Globus pallidus (tissue), 1 donor: ENCODE data around the gene DDX27.

Experiments used
- DNase-seq: peaks from one replicate; pipeline ENCODE4 v3.0.0-alpha.2; 2015; ENCODE audit warnings: low spot score

DDX27 gene

DNA sequence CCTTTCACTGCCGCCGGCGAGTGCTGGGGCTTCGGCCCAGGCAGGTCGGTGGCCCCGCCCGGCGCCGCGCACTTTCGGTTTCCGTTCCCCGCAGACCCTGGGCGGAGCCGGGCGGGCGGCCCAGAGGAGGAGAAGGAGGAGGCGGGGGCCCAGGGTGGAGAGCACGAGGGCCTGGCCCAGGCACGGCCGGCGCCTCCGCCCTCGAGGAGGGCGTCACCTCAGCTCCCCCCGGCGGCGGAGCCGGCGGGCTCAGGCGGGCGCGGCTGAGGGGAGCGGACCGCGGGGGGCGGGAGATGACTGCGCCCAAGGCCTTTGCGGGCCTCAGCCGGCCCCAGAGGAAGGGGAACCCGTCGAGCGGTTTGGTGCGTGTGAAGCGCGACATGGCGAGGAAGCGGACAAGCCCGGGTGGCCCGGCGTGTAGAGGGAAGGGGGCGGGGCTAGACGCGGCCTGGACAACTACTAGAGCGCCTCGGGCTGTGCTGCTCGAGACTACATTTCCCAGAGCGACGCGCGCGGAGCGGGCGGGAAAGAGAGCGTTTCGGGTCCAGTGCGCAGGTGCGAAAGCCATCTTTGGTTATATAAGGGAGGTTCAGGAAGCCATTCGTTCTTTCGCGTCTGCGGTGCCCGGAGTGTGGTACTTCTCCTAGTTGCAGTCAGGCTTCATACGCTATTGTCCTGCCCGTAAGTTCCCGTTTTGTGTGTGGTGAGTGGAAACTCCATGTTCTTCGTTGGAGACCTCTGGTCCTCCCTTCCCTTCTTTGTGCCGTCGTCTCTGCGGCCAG, 59.0 kb downstream of the DDX27 start, which contains the start of gene ZNFX1:
Gene ZNFX1 (minus strand): TSS at position 22 of the 782 bp plus-strand sequence. CDS start 2,218 bp downstream, outside the sequence.
- DNase-seq = peak; percentile 99

DNA sequence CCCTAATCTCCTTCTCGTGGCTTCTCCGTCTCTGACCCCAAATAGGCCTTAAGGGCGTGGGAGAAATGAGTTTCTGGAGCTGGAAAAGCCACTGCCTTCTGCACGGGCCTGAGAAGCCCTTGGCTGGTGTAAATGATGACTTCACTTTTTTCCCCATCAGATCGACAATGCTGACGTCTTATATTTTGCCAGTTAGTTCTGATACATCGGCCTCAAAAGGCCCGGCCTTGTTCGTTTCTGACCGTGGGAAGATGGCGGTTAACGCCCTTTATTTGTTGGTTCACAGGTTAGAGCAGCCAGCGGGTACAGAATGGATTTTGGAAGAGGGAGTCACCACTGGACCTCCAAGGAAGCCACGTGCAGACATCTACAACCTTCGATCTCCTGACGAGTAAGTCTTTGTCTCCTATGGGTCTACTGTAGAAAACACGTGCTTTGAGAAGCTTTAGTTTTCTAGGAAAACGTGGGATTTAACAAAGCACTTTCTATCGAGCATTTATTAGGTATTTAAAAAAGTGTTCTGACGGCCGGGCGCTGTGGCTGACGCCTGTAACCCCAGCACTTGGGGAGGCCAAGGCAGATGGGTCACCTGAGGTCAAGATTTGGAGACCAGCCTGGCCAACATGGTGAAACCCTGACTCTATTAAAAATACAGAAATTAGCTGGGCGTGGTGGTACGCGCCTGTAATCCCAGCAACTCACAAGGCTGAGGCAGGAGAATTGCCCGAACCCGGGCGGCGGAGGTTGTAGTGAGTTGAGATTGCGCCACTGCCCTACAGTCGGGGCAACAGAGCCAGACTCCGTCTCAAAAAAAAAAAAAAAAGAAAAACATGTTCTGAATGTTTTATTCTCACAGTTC, 59.8 kb downstream of the DDX27 start:
- no peak for DNase-seq

DNA sequence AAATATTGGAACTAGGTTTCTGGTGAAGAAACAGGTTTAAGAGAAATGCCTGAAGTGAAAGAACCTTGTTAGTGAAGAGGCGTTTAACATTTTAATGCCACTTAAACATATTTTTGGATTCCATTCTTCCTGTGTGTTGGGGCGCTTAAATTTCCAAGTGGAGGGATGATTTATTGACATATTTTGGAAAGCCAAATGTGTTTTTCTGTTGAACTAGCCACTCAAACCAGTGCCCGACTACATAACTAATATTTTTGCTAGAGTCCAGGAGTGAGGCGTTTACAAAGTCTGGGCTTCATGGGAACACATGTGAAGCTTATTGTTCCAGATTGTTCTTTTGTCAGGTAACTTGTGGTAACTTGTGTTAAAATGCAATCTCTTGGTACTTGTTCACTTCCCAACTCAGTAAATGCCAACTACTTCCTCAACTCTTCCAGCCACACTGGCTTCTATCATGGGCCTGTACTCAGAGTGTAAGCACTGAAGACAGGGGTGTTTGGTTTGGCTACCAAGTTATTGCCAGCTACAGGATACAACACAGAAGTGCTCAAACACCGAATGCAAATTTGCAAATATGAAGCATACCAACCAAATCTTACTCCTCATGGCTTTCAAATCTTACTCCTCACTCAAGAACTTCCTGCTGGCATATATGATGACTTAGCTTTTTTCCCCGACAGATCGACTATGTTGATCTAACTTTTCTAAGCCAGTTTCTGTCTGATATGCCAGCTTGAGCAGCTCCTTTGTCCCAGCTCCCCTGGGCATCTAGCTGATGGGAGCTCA, 60.7 kb downstream of the DDX27 start:
- no peak for DNase-seq

DNA sequence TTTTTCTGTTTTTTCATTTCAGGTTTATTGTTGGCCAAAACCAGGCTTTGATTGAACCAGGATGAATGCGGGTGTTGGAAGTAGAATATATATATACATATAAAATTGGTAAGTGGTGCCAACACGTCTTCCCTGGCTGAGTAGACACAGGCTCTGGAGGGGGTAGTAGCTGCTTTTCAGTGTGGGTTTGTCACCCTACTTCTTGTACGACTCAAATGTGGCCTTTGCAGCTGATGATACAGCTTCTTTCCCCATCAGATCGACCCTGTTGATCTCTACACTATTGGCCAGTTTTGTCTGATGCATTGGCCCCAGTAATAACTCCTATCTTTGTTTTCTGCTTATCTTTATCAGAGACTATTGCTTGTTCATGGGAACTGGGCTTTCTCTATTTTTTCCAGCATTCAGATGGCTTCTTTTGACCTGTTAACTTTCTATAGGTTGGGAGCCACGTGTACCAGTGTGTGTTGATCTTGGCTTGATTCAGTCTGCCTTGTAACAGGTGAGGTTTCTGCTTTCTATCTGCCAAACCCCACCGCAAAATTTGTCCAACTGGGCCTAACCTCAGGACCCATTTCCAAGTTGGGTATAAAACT, 61.3 kb downstream of the DDX27 start:
- no peak for DNase-seq

DNA sequence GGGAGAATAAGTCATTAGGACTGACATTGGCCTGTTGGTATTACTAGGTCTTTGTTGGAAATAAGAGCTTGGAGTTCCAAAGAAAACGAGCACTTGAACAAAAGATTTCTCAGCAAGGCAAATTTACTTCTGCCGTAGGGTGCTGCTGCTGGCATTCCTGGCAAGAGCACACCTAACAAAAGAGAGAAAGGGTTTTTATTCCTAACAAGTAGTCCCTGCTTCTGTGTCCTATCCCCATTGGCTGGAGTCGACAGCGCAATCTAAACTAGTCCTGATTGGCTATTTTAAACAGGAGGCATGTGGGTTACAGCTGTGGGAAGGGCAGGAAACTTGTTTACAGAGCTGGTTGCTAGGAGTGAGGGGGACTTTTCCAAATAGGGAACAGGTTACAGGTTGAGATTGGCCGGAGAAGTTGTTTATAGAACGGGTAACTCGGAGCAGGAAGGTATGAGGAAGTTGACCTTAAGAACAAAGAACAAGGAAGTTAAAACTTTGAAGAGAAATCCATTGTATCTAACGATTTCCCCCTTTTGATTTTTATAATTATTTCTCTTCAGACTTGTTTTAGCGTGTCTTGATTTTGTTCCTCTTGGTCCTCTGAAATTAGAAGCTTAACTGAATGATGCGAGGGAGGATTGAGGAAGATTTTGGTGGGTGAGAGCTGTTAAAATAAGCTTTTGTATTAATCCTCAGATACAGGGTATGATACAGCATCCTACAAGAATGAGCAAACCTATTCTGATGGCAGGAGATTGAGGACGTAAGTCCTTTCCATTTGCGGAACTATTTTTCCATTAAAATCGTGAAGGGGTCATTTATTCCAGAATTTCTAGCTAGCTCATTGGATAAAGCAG, 62.1 kb downstream of the DDX27 start:
- no peak for DNase-seq

DNA sequence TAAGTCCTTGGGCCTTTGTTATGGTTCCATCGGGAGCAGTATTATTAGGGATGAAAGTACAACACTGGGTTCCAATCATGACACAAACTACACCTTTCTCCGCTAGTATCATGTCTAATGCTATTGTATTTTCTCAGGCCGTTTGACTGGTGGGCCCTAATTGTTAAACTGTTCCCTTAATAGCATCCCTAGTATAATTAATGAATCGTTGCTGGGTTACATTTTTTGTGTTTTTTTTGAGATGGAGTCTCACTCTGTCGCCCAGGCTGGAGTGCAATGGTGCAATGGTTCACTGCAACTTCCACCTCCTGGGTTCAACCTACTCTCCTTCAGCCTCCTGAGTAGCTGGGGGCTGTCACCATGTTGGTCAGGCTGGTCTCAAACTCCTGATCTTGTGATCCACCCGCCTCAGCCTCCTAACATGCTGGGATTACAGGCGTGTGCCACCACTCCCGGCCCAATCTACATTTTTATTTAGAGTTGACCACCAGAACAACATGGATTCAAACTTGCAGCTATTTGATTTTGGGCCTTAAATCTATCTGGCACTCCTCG, 62.8 kb downstream of the DDX27 start:
- no peak for DNase-seq

DNA sequence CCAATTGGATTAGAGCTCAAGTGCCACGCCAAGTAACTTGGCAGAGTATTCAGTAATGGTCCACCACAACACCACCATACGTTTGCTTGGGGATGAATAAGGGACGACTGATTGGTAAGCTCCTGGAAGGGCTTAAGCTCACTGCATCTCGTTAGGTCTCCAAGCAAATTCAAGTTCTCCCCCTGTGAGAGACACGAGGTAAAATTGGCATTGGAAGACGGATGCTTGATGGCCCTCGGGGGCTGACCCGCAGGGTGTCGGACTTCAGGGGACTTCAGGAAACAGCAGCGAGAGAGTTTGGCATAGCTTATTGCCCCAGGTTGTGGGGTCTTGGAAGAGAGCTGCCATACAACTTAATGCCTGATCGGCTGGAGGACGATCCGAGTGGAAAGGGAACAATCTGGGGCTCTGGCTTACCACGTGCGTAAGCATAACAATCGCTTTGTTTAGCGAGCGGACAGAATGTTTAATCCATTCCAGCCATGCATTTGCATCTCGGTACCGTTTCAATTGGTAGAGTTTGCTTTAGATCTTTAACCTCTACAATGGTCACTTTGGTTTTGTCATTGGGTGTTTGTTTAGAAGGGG, 63.5 kb downstream of the DDX27 start:
- DNase-seq = no peak

DNA sequence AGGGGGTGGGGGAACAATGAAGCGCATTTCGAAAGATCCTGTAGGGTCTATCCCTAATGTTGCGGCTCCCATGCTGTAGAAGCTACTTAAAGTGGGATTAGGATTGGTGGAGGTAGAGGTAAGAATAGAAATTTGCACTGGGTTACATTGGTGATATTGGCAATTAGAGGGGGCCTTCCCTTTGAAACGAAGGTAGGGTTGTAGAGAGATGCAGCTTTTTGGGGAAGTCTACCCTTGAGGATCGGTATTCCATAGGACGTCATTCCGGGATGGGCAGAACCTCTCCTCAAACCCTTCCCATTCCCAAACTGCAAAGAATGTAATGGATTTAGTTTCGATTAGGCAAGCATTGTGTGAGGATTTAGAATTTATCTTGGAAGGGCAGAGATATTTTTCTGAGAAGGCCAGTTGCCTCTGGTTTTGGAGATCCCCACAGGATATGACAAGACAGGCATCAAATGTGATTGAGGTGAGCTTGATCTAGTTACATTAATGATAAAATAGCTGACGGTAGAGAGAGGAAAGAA, 64.0 kb downstream of the DDX27 start:
- no peak for DNase-seq

DNA sequence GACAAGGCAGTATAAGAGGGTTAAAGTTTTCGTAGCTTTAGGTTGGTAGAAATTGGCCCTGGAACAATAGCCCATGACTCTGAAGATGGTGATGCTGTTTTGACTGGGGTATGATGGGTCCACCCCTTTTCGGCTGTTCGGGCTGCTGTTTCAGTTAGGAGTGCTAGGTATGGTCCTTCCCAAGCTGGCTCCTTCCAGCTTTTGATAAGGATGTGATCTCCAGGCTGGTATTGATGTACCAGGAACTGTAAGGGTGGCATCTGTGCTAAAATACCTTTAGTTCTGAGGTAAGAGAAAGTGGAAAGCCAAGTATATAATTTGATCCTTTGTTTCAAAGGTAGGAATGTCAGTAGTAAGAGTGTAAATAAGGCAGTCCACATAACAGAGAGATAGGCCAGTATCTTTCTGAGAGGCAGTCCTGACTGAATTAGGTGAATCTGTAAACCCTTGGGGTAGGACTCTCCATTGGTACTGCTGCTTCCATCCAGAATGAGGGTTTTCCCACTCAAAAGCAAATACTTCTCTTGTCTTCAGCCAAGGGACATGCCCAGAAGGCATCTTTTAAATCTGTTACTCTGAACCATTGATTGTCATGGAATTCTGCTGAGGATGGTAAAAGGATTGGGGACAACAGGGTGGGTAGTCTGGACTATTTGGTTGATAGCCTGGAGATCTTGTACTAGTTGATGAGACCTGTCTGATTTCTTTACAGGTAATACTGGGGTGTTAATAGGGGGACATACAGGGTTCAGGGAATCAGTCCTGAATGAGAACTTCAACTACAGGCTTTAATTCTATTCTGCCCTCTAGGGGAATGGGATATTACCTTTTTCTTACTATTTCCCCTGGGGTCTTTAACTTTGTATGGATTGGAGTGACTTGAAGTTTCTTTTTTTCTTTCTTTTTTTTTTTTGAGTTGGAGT, 64.7 kb downstream of the DDX27 start:
- DNase-seq = no peak

DNA sequence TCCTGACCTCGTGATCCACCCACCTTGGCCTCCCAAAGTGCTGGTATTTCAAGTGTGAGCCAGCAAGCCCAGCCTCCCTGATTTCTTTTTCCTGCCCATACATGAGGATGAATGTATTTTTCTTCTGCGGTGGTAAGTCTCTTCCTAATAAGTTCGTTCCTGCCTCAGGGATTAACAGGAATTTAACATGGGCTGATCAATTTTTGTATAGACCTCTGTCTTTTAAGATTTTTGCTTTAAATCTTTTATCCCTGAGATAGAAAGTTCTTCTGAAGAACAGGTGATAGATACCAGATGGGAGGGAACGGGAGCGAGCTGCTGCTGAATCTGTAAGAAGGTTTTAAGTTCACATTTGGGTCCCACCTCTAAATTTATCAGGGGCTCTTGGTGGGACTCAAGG, 65.6 kb downstream of the DDX27 start:
- no peak for DNase-seq

DNA sequence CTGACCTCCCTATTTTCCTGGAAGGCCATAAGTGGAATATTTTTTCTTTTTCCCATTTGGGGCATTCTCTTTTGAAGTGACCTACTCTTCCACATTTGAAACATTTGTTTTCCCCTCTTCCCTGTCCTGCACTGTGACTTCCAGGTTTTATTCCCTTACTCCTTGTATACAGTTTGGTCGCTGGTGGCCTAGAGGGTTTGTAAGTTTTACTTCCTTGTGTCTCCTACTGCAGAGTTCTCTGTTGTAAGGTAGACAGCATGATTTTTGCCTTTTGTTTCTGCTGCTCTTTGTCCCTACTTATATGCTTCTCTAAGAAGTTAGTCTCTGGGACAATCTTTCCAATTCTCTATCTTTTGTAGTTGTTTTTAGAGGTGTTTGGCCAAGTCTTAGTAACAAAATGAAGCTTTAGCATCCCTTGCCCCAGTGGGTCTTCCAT, 66.0 kb downstream of the DDX27 start:
- DNase-seq = no peak

DNA sequence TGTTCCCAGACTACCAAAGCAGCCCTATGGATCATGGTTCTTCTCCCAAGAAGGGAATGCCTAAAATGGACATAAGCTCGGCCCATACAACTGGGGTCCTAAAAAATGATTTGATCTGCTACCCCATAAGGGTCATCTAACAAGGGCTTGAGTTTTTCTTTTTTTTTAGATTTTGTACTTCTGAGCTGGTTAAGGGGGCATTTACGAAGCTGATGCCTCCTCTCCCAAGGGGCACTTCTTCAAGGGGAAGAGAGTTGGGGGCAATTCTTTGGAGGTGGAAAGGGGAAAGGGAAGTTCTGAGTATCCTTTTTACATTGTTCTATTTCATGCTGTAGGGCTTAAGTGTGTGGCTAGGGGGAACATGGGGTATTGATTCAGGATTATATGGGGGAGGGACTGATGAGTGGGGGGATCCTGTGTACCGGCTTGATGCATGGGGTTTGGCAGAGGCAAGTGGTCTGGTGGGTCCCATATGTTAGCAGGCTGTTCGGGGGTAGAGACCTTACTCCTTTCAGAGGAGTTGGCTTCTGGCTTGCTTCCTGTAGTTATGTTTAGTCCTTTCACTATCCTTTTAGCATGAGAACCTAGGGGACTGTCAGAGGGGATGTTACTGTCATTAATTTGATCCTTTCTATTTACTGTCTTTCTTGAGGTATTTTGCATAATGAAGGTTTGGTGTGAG, 66.7 kb downstream of the DDX27 start:
- no peak for DNase-seq

DNA sequence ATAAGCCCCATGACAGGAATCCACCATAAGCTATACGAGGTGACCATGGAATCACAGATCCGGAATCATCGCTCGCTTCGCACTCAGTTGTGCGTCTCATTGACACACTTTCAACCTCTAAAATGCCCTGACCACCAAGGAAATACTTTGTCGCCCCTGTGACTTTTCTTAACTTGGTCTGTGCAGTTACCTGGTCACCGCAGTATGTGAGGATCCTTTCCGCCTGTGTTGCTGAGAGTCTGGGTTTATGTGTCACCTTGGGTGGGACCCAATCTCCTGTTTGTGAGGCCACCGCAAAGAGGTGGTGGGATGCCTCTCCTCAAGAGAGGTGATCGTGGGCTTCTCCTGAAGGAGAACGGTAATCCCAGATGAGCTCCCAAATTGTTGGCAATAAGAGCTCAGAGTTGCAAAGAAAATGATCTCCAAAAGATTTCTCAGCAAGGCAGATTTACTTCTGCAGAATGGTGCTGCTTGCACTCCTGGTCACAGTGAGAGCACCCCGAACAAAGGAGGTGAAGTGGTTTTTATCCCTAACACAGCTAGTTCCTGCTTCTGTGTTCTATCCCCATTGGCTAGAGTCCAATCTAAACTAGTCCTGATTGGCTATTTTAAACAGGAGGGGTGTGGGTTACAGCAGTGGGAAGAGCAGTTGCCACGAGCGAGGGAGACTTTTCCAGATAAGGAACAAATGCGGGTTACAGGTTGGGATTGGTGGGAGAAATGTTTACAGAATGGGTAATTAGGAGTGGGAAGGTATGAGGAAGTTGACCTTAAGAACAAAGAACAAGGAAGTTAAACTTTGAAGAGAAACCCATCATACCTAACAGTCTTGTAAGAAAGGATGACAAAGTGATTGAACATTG, 67.7 kb downstream of the DDX27 start:
- no peak for DNase-seq

DNA sequence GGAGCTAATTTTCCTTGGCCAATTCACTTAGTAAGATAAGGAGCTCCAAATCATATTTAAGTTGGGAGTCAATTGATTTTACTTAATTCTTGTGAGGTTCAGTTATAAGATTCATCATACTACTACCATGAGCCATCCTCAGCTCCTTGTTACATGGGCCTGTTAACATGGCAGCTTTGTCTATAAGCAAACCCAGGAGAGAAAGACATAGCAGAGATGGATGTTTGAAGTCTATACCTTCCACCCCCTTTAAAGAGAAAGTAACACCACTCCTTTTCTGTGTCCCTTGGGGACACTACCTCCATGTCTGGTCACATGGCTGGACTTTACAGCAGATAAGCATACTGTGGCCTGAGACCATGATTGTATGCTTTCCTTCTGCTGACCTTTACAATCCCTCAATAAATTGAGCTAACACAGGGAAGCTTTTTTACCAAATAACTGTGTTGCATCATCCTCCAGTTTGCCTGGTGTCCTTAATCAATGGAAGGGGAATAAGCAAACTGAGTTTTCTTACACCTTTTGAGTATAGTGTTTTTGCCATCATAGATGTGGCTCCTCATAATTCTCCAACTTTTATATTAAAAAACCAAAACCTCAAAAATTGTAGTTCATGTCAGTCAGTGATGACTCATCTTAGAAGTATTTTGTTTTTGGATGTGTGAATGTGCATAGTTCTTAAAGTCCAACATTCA, 68.5 kb downstream of the DDX27 start:
- no peak for DNase-seq

DNA sequence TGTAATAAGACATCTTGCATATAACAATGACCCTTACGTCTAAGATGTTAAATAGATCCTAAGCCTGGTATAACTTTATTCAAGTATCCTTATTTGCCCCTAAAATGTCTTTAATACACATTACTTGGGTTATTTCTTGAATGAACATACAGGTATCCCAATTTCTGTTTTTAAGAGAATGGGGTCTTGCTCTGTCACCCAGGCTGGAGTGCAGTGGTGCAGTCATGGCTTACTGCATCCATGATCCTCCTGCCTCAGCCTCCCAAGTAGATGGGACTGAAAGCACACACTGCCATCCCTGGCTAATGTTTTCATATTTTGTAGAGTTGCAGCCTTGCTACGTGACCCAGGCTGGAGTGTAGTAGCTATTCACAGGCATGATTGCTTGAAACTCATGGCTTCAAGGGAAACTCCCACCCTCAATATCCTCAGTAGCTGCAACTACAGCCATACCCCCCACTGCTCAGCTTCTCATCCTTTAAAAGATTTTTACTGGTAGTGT, 69.1 kb downstream of the DDX27 start:
- no peak for DNase-seq
